GM21515 (cell line): ENCODE data around the gene ATG16L2.
"Not testable (repeated sequence)": the region's sequence is repeated elsewhere in the genome, so short reads cannot be mapped to it uniquely, and the experiment has no call there.

Experiments
- ATAC-seq: cut with Tn5 transposase; IDR thresholded peaks from one replicate; pipeline ENCODE4 v1.9.1; 2021; ENCODE audit not compliant: unreplicated experiment

ATG16L2 gene

DNA sequence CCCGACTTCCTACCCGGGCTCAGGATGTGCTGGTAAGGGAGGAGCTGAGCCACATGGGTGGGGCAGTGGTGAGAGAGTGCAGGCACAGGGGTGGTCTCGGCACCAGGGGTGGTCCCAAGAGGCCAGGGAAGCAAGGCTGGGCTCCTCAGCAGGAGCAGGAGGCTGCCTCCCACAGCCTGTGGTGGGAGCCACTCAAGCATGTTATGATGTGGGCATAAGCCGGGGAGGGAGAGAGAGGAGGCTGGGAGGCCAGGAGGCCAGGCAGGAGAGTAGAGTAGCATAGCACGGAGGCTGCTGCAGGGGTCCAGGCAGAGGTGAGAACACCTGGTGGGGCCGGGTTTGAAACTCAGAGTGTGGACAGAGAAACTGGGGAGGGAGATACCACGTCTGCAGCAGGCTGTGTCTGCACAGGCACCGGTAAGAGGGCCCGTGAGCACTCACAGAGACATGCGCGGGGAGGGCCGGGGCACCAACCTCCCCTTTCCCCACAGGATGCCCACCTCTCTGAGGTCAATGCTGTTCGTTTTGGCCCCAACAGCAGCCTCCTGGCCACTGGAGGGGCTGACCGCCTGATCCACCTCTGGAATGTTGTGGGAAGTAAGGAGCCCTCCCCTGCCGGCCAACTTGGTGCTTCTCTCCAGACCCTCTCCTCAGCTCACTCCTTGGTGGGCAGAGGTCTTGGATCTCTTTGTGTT lies 10.7 kb downstream of the ATG16L2 start:
- ATAC-seq = no peak

DNA sequence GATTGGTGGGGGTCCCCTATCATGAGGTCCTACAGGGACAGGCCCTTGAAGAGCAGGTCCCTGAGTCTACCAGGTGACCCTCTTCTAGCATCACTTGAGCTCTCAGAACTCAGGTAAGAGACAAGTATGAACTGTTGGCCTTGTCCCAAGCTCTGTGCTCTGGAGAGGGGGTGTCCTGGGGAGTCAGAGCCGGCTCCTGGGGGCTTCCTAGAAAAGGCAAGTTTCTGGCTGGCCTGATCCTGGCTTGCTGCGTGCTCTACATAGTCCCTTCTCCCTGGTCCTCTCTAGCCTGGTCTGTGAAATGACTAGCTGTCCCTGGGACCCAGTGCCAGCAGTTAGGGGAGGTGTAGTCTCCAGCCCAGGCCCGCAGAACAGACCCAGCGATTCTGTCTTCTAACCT lies 11.4 kb downstream of the ATG16L2 start:
- ATAC-seq = no peak

DNA sequence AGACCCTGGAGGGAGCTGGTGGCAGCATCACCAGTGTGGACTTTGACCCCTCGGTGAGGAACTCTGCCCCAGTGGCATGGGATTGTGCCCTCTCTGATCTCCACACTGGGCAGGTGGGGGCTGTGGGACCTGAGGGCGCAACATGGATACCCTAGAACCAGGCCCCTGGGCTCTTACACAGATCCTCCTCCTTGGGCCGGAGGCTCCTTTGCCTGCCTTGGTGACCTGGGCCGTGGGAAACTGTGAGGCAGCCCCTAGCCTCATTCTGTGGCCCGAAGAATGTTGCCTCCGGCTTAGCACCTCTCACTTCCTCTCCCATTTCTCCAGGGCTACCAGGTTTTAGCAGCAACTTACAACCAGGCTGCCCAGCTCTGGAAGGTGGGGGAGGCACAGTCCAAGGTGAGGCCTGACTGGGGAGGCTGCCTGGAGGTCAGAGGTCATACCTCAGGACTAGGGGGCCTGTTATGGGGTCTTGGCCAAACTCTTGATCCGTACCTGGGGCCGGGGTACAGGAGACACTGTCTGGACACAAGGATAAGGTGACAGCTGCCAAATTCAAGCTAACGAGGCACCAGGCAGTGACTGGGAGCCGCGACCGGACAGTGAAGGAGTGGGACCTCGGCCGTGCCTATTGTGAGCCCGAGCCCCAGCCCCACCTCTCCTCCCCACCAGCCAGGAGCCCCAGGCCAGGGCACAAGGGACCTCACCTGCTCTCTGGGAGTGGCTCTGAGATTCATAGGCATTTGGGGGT lies 12.2 kb downstream of the ATG16L2 start:
- ATAC-seq = no peak

DNA sequence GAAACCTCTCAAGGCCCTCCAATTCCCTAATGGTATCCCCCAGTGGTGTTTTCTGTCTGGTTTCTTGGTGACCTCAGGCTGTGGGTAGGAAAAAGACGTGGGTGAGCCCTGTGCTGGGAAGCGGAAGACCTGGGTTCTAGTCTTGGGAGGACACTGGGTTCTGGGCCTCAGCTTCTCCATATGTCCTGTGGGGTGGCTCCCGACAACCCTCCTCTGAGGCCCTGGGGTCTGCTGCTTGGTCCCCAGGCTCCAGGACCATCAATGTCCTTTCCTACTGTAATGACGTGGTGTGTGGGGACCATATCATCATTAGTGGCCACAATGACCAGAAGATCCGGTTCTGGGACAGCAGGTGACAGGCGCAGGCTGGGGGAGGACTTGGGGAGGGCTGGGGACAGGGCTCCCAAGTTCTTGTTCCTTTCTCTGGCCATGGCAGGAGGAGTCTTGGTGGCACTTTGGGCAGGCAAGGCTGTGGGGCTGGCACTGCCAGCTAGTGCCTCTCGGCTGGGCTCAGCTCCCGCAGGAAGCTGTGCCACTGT lies 12.8 kb downstream of the ATG16L2 start:
- ATAC-seq = no peak

DNA sequence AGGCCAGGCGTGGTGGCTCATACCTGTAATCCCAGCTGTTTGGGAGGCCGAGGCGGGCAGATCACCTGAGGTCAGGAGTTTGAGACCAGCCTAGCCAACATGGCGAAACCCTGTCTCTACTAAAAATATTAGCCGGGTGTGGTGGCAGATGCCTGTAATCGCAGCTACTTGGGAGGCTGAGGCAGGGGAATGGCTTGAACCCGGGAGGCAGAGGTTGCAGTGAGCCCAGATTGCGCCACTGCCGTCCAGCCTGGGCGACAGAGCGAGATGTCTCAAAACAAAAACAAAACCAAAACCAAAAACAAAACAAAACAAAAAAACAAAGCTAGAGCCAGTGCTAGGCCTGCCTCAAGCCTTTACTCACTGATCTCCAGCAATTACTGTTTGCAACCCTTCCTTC lies 13.4 kb downstream of the ATG16L2 start:
- ATAC-seq = not testable (repeated sequence)

DNA sequence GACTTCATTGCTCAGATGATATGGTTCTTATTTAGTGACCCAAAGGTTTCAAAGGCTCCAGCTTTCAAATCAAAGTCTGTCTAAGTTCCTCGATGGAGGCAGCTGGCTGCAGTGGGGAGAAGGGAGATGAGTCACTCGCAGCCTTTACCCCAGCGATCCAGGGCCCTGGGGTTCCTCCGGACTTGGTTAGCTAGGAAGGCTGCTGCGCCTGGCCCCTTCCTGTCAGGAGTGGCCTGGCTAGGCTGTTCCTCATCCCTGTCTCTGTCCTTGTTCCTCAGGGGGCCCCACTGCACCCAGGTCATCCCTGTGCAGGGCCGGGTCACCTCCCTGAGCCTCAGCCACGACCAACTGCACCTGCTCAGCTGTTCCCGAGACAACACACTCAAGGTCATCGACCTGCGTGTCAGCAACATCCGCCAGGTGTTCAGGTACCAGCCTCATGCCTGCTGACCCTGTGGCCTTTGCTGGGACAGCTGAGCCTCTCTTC lies 13.9 kb downstream of the ATG16L2 start:
- ATAC-seq = no peak

DNA sequence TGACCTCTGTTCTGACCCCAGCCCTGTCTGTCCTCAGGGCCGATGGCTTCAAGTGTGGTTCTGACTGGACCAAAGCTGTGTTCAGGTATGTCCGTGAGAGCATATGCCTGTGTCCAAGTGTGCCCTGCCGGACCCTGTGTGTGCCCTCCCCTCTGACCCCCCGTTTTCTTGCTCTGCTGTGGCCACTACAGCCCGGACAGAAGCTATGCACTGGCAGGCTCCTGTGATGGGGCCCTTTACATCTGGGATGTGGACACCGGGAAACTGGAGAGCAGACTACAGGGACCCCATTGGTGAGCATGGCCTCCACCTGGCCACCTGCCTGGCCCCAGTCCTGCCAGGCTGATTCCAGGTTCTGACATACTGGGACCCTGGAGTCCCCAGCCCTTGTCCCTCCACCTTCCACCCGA lies 14.5 kb downstream of the ATG16L2 start:
- ATAC-seq = no peak

DNA sequence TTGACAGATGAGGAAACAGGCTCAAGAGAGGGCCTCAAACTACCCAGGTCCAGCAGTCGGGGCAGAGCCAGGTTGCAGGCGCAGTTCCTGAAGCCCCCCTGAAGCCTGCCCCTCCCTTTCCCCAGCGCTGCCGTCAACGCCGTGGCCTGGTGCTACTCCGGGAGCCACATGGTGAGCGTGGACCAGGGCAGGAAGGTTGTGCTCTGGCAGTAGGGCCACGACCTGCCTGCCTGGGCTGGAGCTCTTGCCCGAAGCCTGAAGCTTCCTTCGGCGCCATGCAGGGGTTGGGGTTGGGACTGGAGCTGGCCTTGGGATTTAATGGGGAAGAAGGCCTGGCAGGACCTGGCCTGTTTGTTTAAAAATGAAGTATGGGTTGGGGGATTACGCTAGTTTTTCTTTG lies 15.0 kb downstream of the ATG16L2 start:
- ATAC-seq = no peak

DNA sequence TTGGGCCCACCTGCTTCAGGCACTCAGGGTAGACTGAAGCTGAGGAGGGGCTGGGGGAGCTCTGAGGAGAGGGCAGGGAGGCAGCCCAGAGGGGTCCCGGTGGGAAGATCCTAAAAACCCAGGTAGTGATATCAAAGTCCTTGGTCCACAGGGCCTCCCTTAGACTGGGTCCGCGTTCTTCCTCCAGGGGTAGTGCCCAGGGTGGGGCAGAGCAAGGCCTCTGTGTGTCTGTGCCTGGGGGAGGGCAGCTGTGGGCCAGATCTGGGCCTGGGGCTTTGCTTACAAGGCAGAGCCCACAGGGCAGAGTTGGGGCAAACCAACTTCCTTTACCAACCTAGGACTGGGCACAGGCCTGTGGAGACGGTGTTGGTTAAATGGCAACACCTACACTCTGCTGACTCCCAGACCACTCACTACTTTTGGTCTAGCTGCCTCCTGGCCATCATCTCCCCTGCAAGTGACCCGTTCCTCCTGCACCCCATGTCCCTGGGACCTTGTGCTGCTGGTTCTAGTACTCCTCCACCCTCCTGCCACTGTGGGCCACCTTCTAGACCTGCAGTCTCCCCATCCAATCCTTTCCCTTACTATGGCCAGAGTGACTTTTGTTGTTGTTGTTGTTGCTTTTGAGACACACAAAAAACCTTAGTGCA lies 15.8 kb downstream of the ATG16L2 start:
- no peak for ATAC-seq

DNA sequence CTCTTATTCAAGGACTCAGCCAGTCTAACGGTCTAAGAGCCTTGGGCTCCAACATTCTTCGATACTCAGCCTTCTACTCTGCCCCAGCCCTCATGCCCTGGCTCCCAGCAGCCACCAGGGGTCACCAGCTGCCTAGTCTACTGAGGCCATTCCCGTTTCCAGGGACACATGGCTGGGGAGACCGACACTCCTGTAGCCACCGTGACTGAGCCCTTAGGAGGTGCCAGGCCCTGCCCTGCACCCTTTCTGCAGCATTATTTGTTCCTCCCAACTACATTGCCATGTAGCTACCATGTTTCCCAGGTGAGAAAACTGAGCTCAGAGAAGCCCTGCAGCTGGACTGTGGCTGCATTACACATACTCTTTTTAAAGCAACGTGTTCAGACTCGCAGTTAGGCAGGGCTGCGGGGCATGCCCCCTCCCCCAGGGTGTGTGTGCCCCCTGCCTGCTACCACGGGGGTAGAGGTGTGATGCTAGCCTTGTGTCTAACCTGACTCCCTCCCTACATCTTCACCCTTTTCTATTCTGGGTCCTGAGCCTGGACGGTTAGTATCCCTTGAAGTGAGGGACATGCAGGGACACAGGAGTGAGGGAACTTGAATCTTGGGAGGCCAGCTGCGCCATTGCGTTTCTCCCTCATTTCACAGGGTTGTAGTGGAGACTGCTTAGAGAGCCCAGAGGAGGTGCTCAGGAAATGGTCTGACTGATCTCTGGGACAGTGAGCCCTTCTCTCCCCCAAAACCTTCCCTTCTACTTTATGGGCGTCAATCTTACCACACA lies 17.5 kb downstream of the ATG16L2 start:
- no peak for ATAC-seq

DNA sequence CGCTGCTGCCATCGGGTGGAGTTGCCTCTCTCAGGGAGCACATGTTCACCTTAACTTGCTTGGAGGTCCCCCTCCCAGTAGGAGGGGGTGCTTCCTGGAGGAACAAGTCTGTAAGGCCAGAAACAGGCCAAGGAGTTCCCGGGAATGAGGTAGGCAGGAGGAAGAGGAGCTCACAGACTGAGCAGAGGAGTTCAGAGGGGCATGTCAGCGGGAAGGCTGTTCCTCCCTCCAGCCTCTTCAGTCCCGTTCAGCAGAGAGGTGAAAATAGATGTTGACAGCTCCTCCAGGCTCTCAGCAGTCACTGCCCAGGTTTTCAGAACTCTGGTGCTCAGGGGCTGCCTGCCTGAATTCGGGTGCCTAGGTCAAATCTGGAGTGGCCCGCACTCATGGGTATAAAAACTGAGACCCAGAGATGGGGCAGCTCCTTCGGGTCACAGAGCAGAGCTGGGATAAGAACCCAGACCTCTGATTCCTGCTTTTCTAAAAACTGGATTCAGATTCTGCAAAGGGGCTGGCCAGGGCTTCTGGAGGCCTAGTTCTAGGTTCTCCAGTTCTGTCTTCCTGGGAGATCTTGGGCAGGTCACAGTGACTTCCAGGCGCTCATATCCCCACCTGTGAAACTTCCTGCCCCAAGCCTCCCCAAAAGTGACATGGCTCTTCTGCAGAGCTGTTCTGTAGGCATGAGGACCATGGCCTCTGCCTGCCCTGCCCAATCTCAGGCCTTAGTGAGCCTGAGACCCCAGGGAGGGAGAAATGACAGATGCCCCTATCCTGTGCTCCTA lies 18.3 kb downstream of the ATG16L2 start:
- no peak for ATAC-seq

DNA sequence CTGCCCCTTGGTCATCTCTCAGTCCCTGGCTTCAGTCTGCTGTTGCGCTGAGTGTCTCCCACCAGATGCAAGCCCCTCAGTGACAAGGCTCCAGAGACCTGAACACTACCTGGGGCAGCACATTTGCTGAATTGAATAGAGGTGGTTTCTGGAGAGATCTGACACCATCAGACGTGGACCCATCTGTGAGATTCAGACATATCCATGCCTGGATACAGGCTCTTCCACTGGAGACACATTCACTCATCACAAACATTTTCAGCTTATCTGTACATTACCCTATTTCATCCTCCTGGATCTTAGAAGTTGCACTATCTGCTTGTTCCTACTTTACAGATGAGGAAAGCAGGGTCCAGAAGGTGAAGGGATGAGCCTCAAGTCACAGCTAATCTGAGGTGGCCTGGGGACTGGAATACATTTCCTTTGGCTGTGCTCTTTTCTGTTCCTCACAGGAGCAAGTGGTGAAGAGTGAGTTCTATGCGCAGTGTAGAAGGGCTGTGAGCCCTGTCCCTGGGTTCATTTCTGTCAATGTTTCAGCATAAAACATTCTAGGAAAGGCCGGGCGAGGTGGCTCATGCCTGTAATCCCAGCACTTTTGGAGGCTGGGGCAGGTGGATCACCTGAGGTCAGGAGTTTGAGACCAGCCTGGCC lies 19.0 kb downstream of the ATG16L2 start:
- ATAC-seq = no peak

DNA sequence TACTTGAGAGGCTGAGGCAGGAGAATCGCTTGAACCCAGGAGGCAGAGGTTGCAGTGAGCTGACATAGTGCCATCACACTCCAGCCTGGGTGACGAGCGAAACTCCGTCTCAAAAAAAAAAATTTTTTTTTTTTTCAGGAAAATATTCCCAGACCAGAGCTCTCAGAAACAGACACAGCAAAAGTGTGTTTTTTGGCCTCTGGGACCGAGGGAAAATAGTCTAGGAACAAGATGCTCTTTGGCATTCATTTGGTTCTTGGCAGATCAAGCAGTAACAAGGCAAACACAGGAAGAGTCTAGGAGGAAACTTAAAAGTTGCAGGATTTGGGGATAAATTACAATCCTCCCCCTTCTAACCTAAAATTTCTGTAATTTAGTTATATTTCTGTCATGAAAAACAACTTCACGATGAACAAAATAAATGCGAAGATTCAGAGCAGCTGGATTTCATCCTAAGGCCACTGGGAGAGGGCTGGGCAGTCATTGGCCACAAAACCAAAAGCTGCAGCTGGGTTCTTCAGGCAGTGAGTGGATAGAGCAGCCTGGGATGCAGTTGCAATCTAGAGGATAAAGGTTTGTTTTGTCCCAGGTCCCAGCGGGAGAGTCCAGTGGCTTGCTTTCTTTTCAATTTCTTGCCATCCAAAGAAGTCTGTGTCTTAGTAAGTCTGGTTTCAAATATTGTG lies 19.7 kb downstream of the ATG16L2 start:
- no peak for ATAC-seq

DNA sequence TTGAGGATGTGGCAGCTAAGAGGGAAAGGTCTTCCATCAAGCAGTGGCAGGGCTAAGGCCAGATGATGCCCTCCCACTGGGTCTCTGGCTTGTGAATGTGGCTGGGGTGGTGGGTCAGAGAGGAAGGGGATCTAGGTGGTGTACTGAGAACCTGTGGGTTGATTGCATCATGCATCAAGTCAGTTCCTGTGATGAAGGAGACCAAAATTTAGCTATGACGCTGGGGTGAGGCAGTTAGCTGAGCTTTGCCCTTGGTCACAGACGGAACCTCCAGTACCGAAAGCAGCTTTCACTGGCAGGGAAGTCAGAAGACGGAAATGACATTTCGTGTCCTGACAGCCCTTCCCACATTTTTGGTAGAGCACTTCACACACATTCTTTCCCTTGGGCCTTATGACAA lies 20.7 kb downstream of the ATG16L2 start:
- no peak for ATAC-seq

DNA sequence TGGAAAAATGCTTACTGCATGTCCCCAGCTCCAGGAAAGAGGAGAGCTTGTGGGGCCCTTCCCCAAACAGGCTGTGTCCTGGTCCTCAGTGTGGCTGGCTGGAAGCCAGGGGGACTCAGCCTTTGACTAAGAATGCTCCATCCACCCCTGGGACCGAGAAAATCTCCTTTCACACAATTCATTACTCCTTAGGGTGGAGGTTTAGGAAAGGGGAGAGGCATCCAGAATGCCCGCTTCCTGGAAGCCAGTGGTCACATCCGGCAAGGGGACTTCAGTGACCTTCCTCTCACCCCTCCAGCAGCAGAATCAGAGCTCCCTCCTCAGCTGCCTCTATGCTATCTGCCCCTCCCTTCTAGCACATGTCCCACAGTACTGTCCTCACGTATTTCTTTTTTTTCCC lies 21.9 kb downstream of the ATG16L2 start:
- ATAC-seq = no peak

DNA sequence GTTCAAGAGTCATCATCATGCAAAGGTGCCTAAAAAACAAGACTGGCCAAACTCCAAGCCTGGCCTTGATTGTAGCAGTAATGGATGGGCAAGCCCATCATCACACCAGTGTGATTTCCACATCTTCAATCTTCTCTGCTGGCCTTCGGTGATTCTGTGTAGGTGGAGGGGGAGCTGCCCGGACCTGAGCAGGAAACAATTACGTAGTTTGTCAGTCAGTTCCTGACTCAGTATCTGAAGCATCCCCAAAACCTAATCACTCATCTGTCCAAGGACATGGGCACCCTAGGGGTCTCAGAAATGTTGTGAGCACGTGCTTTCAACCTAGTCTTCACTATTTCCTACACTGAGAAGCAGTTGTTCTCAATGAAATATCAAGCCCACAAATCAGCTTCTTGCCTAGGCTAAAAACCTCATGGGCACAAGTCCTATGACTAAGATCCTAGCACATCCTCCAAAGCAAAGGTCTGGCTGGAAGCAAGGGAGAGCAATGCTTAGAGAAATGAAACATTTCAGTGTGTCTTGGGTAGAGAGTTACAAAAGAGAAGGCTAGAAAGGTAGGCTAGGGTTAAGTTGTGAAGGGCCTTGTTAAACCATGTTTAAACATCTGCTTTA lies 24.6 kb downstream of the ATG16L2 start:
- ATAC-seq = no peak

DNA sequence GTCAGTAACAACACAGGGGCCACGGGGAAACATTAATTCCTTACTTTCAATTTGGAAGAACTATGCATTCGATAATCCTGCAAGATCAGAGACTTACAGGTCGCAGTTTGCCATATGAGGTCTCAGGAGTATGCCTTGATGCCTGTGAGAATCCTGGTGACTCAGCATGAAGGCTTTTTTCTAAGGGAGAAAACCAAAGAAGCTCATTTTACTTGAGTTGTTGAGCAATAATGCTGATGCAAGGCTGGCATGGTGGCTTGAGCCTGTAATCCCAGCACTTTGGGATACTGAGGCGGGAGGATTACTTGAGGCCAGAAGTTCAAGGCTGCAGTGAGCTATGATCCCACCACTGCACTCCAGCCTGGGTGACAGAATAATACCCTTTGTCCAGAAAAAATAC lies 26.6 kb downstream of the ATG16L2 start:
- ATAC-seq = no peak

DNA sequence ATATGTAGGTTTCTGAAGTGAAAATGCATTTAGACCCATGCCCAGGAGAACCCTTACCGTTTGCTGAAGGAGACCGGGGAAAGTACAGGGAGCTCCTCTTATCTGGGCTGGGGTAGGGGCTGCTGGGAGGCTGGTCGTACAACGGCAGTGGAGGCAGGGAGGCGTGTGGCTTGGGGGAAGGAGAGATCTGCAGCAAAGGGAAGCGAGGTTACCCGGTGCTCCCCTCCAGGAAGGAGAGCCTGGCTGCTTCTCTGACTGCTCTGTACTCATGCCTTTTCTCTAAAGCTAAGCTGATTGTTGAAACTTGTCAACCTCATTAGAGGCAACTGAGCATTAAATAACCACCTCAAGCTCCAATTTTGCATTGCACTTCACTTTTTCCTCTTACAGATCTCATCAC lies 27.2 kb downstream of the ATG16L2 start:
- ATAC-seq = no peak

DNA sequence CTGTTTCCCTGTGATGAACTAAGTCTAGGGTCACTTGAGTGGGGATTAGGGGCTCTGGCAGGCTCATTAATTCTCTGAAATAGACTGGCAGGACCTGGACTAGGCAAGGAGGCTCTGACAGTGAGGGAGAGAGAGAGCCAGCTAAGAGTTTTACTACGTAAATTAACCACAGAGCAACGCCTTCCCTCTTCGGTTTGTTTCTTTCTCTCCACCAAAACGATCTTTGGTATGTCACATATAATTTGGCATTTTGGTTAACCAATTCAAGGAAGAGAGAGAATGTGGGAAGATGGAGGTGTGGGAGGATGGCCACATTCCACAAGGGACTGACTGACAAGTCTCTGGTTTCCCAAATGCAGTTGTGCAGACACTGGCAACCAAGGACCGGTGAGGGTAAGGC lies 27.9 kb downstream of the ATG16L2 start:
- ATAC-seq = no peak
